Measurements from ENCODE around the gene TATDN3. TPM values are rescaled to one million over a fixed set of nuclear protein-coding genes. Genes with fewer than 3 reads are reported as not detected.
"Not testable (repeated sequence)": the region's sequence is repeated elsewhere in the genome, so short reads cannot be mapped to it uniquely, and the experiment has no call there.

Gene TATDN3, protein sequence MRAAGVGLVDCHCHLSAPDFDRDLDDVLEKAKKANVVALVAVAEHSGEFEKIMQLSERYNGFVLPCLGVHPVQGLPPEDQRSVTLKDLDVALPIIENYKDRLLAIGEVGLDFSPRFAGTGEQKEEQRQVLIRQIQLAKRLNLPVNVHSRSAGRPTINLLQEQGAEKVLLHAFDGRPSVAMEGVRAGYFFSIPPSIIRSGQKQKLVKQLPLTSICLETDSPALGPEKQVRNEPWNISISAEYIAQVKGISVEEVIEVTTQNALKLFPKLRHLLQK
- total RNA-seq (2014; rRNA removed) = 19.1 and 24.1 TPM in 2 replicates
- polyA plus RNA-seq (2012) = 7.8 TPM

DNA sequence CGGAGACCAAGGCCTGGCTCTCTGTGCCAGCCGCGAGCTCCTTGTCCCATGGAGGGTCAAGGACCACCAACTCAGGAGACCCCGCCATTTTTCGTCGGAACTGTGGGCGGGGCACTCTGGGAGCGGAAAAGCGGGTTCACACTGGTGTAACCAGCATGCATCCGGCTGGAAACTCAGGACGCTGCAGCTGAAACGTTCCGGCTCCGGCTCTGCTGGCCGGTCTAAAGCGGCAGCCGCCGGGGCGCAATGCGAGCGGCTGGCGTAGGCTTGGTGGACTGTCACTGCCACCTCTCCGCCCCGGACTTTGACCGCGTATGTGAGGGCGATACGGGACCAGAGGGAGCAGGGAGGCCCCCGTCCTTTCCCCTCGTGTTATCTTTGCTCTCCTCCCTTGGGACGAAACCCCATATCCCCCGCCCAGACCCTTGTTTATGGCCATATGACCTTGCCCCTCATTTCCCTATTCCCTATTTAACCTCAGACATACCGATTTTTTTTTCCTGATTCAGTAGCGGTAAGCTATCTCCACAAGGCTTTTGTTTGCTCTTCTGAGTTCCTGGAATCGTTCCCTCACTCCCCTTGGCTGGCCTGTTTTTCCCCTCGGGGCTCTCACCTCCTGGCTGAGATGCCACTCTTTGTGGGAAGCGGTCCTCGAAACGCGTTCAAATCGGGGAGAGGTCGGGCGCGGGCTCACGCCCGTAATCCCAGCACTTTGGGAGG, at the start of gene TATDN3, which contains the start of gene NSL1:
TATDN3 (plus strand) TSS at position 219 of the 720 bp plus-strand sequence; CDS start at position 247, 28 bp downstream.
NSL1 (minus strand) TSS at position 102 of the 720 bp plus-strand sequence; CDS start at position 88, 14 bp downstream.
- DNase-seq (ENCODE audit: low read depth) = peak; percentile 92

GRCh38 chr1:212743901-212744475, 47.7 kb upstream of the TATDN3 start:
- DNase-seq (ENCODE audit: low read depth) = peak; percentile 57

DNA sequence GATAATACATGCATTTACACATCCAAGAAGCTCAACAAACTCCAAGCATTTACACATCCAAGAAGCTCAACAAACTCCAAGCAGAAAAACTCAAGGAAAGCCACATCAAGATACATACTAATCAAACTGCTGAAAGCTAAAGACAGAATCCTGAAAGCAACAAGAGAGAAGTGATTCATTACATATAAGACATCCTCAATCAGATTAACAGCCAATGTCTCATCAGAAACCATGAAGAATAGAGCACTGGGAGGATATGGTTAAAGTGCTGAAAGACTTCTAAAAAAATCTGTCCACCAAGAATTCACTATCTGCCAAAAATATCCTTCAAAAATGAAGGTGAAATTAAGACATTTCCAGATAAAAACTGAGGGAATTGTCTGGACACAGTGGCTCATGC, 46.4 kb upstream of the TATDN3 start:
- no peak for DNase-seq (ENCODE audit: low read depth)

DNA sequence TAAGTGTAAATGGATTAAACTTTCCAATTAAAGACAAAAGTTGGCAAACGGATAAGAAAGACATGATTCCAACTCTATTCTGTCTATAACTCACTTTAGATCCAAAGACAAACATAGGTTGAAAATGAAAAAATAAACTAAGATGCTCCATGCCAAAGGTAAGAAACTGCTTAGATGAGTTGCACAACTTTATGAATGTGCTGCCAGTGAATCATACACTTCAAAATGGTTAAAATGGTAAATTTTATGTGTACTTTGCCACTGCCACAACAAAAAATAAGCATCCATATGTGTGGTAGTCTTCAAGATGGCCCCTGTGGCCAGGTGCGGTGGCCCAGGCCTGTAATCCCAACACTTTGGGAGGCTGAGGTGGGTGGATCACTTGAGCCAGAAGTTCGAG, 45.1 kb upstream of the TATDN3 start:
- no peak for DNase-seq (ENCODE audit: low read depth)

DNA sequence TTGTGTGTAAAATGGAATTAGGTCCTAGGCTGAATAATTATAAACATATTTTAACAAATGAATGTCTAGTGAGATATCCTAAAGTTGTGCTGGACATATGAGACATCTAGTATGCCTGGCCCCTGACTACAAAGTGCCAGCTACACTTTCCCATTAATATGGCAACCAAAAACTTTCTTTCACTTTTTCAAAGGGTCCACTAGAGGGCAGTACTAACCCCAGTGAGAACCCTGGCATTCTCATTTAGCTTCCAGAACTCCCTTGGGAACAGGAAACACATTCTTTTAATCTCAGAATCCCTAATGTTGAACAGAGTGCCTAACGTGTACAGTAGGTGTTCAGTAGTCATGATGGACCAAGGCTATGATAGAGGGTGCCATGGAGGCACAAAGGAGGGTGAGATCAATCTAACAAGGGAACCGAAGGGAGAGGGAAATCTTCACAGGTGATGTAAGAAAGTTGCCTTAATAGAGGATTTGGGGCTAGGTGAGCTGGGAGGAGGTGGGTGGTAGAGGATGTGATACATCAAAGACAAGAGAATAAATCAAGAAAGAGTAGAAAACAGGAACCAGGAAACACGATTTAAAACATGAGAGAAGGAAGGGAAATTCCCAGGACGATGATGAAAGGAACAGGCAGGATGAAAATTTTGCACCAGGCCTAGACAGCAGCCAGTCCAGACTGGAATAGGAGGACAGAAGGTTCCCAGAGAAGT, 41.7 kb upstream of the TATDN3 start:
- peak; percentile 81 for DNase-seq (ENCODE audit: low read depth)

DNA sequence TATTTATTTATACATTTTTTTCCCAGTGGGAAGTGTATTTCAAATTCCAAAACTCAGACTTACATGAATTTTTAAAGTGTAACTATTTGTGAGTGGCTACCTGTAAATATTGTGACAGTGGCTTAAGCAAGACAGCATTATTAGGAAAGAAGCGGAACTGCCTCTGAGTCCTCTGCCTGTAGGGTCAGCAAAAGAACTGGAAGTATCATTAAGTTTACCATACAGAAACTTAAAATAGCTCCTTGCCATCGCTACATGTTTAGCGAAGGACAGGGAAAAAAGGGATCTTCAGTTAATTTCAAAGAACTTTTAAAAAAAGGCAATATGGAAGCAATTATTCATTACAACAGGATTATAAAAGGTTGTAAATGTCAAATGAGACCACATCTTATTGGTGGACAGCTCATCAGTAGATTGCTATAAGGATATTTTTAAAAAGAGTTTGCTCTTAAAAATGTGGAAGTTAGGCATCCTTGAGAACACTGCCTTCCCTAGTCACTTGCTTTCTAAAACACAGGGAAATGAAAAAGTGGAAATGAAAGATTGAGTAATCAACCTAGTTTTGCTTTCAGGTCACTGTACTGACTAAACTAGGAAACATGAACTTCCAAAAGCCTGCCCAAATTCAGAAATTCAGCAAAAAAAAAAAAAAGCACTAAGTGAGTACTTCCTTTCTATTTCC, 39.3 kb upstream of the TATDN3 start:
- peak; percentile 14 for DNase-seq (ENCODE audit: low read depth)

GRCh38 chr1:212752934-212753497, 38.7 kb upstream of the TATDN3 start:
- no peak for DNase-seq (ENCODE audit: low read depth)

DNA sequence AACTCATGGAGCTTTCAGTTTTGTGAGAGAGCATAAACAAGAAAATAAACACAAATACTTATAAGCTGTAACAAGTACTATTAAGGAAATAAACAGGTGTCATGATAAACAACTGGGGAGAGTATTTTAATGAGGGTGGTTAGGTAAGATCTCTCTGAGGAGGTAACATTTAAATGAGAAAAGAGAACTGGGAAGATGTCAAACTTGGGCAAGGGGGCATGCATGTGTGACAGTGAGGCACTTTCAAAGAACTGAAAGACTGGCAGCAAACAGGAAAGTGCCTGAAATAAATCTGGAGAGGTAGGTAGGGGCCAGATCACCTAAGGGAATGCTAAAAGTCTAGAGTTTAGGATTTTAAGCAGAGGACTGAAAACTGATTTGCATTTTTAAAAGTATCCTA, 37.9 kb upstream of the TATDN3 start:
- no peak for DNase-seq (ENCODE audit: low read depth)

GRCh38 chr1:212754193-212754592, 37.5 kb upstream of the TATDN3 start:
- no peak for DNase-seq (ENCODE audit: low read depth)

GRCh38 chr1:212754680-212755079, 37.0 kb upstream of the TATDN3 start:
- no peak for DNase-seq (ENCODE audit: low read depth)

- DNase-seq (ENCODE audit: low read depth) = no peak
Observed at GRCh38 chr1:212759683-212760082, 32.0 kb upstream of the TATDN3 start.

DNA sequence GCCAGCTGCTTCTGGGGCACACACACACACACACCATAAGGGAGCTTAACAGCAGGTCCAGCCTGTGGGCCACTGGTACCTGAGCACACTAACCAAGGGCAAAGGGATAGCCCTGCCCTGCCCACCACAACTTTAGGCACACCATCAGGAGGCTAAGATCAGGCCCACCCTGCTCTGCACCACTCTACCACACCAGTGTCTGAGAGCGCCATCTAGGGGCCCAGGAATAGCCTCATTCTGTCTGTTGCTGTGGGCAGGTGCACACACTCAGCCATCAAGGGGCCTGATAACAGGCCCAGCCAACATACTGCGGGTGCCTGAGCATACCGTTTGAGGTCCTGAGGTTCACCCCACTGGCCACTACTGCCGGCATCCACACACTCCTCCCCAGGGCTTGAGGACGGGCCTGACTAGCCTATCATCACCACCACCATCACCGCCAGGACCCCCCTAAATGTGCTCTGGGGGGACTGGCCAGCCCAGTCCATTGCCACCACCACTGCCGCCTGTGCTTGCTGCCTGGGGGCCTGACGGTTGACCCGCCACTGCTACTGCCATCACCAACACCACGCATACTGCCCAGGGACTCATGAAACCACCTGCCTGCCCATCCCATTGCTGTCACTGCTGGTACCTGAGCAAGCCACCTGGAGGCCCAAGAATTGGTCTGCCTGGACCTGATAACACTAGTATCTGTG, 31.4 kb upstream of the TATDN3 start:
- no peak for DNase-seq (ENCODE audit: low read depth)

DNA sequence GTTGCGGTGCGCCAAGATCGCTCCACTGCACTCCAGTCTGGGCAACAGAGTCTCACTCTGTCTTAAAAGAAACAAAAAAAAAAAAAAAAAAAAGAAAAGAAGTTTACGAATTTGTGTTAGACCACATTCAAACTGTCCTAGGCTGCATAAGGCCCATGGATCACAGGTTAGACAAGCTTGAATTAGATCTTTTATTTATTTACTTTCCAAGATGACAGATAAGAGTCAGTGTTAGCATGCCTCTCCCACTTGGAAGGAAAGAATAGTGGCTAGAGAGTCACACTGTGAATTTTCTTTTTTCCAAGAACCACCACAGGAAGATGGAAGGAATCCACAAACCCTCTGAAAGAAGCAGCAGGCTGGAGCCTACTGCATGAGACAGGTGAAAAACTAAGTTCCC, 29.5 kb upstream of the TATDN3 start:
- DNase-seq (ENCODE audit: low read depth) = no peak

- no peak for DNase-seq (ENCODE audit: low read depth)
Observed at GRCh38 chr1:212762839-212763238, 28.9 kb upstream of the TATDN3 start.

DNA sequence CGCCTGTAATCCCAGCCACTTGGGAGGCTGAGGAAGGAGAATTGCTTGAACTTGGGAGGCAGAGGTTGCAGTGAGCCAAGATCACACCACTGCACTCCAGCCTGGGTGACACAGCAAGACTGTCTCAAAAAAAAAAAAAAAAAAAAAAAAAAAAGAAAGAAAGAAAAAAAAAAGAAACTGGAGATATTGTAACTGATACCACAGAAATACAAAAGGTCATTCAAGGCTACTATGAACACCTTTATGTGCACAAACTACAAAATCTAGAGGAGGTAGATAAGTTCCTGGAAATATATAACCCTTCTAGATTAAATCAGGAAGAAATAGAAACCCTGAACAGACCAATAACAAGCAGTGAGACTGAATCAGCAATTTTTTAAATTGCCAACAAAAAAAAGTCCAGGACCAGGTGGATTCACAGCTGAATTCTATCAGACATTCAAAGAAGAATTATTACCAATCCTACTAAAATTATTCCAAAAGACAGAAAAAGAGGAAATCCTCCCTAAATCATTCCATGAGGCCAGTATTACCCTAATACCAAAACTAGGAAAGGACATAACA, 26.9 kb upstream of the TATDN3 start:
- DNase-seq (ENCODE audit: low read depth) = not testable (repeated sequence)

DNA sequence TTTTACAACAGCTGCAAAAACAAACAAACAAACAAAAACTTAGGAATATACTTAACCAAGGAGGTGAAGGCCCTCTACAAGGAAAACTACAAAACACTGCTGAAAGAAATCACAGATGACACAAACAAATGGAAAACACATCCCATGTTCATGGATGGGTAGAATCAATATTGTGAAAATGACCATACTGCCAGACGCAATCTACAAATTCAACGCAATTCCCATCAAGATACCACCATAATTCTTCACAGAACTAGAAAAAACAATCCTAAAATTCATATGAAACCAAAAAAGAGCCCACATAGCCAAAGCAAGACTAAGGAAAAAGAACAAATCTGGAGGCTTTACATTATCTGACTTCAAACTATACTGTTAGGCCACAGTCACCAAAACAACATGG, 24.9 kb upstream of the TATDN3 start:
- DNase-seq (ENCODE audit: low read depth) = not testable (repeated sequence)

DNA sequence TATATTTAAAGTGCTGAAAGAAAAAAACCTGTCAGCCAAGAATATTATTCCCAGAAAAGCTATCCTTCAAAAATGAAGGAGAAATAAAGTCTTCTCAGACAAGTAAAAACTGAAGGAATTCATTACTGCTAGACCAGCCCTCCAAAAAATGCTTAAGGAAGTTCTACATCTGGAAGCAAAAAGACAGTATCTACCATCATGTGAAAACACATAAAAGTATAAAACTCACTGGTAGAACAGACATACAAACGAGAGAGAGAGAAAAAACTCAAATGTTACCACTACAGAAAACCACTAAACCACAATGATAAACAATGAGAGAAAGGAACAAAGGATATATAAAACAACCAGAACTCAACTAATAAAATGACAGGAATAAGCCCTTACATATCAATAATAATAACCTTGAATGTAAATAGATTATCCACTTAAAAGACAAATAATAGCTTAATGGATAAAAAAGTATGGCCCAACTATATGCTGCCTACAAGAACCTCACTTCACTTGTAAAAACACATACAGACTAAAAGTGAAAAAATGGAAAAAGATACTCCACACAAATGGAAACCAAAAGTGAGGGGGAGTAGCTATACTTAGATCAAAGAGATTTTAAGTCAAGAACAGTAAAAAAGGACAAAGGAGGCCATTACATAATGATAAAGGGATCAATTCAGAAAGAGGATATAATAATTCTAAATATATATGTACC, 22.1 kb upstream of the TATDN3 start:
- peak; percentile 20 for DNase-seq (ENCODE audit: low read depth)

GRCh38 chr1:212771341-212771740, 20.4 kb upstream of the TATDN3 start:
- DNase-seq (ENCODE audit: low read depth) = no peak

GRCh38 chr1:212773011-212773410, 18.7 kb upstream of the TATDN3 start:
- DNase-seq (ENCODE audit: low read depth) = no peak
